T-helper 1 cell treated with Interleukin-12 subunit alpha and Interleukin-12 subunit beta and Interleukin-4 antibody, amounts not matched to agents 30 ng/mL and 1 ng/mL, for 36 hours (primary cell): ENCODE data around the gene PTGDR2. TPM values are rescaled to one million over a fixed set of nuclear protein-coding genes. Genes with fewer than 3 reads are reported as not detected.

Experiments
- intact Hi-C: fragments of 100-400 bp; cut with micrococcal nuclease; formaldehyde crosslinking; loops from one replicate; pipeline ENCODE4 v1.15.1; 2024
- total RNA-seq: library from RNA; stranded (reverse); gene quantifications from 2 replicates; pipeline ENCODE4 v1.2.3, GENCODE V29; 2022

PTGDR2 gene
- 0.12 and 0.34 TPM in 2 replicates for total RNA-seq

GRCh38 chr11:60855726-60856633, at the start of gene PTGDR2:
Gene PTGDR2, minus strand, starts transcription at chr11:60855950. Its CDS starts 2,228 bp downstream, at chr11:60853722.
- intact Hi-C loops, result no loop called here

- intact Hi-C loops, result loop anchor here (10.0 kb wide), 1 partner anchor 890 kb away; the partner anchor contains the start of genes FEN1 and TMEM258
These were observed 49.3 kb upstream of the PTGDR2 start for GRCh38 chr11:60905047-60905446.

- intact Hi-C loops, result loop anchor here (10.0 kb wide), 1 partner anchor 892 kb away; the partner anchor contains the start of genes FEN1 and TMEM258
These were observed 46.9 kb upstream of the PTGDR2 start for GRCh38 chr11:60902625-60903024.

- intact Hi-C loops, result loop anchor here (10.0 kb wide), 1 partner anchor 894 kb away; the partner anchor contains the start of genes FEN1 and TMEM258
These were observed 45.1 kb upstream of the PTGDR2 start for GRCh38 chr11:60900673-60901404.

- intact Hi-C loops, result loop anchor here (1.0 to 10.0 kb wide), 3 partner anchors 69 to 895 kb away; partner anchors contain the start of genes FEN1 and TMEM258
These were observed 44.2 kb upstream of the PTGDR2 start for GRCh38 chr11:60899977-60900376.

- intact Hi-C loops, result loop anchor here (1.0 kb wide), 2 partner anchors 68 to 124 kb away; no protein-coding TSS in a partner anchor
These were observed 43.5 kb upstream of the PTGDR2 start for GRCh38 chr11:60899046-60899936.

- intact Hi-C loops, result no loop called here
These were observed 41.7 kb upstream of the PTGDR2 start for GRCh38 chr11:60897496-60897895.

GRCh38 chr11:60895687-60896086, 39.9 kb upstream of the PTGDR2 start:
- intact Hi-C loops, result no loop called here

- intact Hi-C loops, result no loop called here
These were observed 35.5 kb upstream of the PTGDR2 start for GRCh38 chr11:60891103-60891741.

GRCh38 chr11:60890696-60891095, 34.9 kb upstream of the PTGDR2 start:
- intact Hi-C loops, result no loop called here

GRCh38 chr11:60889869-60890311, 34.1 kb upstream of the PTGDR2 start:
- intact Hi-C loops, result no loop called here

- intact Hi-C loops, result loop anchor here (1.0 kb wide), 2 partner anchors 56 to 112 kb away; no protein-coding TSS in a partner anchor
These were observed 31.8 kb upstream of the PTGDR2 start for GRCh38 chr11:60887556-60887955.

GRCh38 chr11:60880643-60881282, 25.0 kb upstream of the PTGDR2 start:
- intact Hi-C loops, result no loop called here

GRCh38 chr11:60879971-60880588, 24.3 kb upstream of the PTGDR2 start:
- intact Hi-C loops, result no loop called here

- intact Hi-C loops, result no loop called here
These were observed 23.4 kb upstream of the PTGDR2 start for GRCh38 chr11:60879104-60879503.

- intact Hi-C loops, result no loop called here
These were observed 22.7 kb upstream of the PTGDR2 start for GRCh38 chr11:60878245-60879101.

GRCh38 chr11:60876168-60876485, 20.4 kb upstream of the PTGDR2 start:
- intact Hi-C loops, result no loop called here

GRCh38 chr11:60875366-60876167, 19.8 kb upstream of the PTGDR2 start:
- intact Hi-C loops, result no loop called here
